Upper lobe of left lung (tissue), 6 donors: Measurements from ENCODE around the gene RAB3GAP1. TPM values are rescaled to one million over a fixed set of nuclear protein-coding genes. Genes with fewer than 3 reads are reported as not detected.

Experiments
- ATAC-seq, 2 donors: fragments of 200-7000 bp; cut with Tn5 transposase; one replicate each; pipeline ENCODE4 v1.9.1; 2022; ENCODE audit warnings: mild to moderate bottlenecking in 2 of 2, moderate library complexity in 2 of 2; ENCODE audit not compliant: low FRiP score in 2 of 2
- DNase-seq, 2 donors: peaks; one replicate each; pipeline ENCODE4 v3.0.0-alpha.2; 2019 to 2020
- H3K27ac ChIP-seq, 4 donors: fragments of 200-600 bp; sonication (generic); one replicate each; pipeline ENCODE4 v1.5.1; 2016 to 2019
- H3K27me3 ChIP-seq, 4 donors: fragments of 200-600 bp; sonication (generic); one replicate each; pipeline ENCODE4 v1.5.1; 2017 to 2019
- H3K36me3 ChIP-seq, 4 donors: fragments of 200-600 bp; sonication (generic); one replicate each; pipeline ENCODE4 v1.5.1; 2016 to 2019
- H3K4me1 ChIP-seq, 4 donors: fragments of 200-600 bp; sonication (generic); one replicate each; pipeline ENCODE4 v1.5.1; 2018 to 2019
- H3K4me3 ChIP-seq, 4 donors: fragments of 200-600 bp; sonication (generic); one replicate each; pipeline ENCODE4 v1.5.1; 2017 to 2019; ENCODE audit warnings: mild to moderate bottlenecking in 2 of 4, moderate library complexity in 1 of 4
- H3K9me3 ChIP-seq, 4 donors: fragments of 200-600 bp; sonication (generic); one replicate each; pipeline ENCODE4 v1.5.1; 2018 to 2019
- CTCF ChIP-seq, 6 experiments: fragments of 450-650 bp in 4 of 6; fragments of 200-600 bp in 2 of 6; sonication (generic) in 2 of 6; IDR thresholded peaks; one replicate each; pipeline ENCODE4 v1.5.1; 2016 to 2019; ENCODE audit warnings: antibody characterized with exemption in 6 of 6
- EP300 ChIP-seq, 4 donors: sonication (generic); formaldehyde crosslinking; IDR thresholded peaks; one replicate each; pipeline ENCODE4 v1.5.1; 2017; ENCODE audit warnings: antibody characterized with exemption in 4 of 4, control low read depth in 2 of 4
- POLR2A ChIP-seq, 4 donors: fragments of 450-650 bp; IDR thresholded peaks; one replicate each; pipeline ENCODE4 v1.5.1; 2016 to 2017; ENCODE audit warnings: antibody characterized with exemption in 4 of 4, mild to moderate bottlenecking in 2 of 4
- POLR2AphosphoS5 ChIP-seq, 2 donors: sonication (generic); formaldehyde crosslinking; IDR thresholded peaks; one replicate each; pipeline ENCODE4 v1.5.1; 2017; ENCODE audit warnings: antibody characterized with exemption in 2 of 2
- WGBS, 2 donors: methylation state at CpG; one replicate each; pipeline ENCODE4 v1.1.5; 2017 to 2018; 5-methylcytosine and 5-hydroxymethylcytosine counted together
- total RNA-seq, 6 donors: library from RNA; depleted of rRNA in 4 of 6; stranded (reverse); fragments of >200 nt in 4 of 6; gene quantifications; one replicate each; pipeline versions ENCODE4 v1.1.0 to v1.2.1, GENCODE V29; 2016 to 2021
- donor health status: DM: no; HTN: no; CAD: no; lungs with moderate emphysema.
- donor health status: DM: no; HTN: yes; CAD: no; lungs with severe emphysema.

Gene RAB3GAP1
- total RNA-seq, 6 donors from 2014 or later: 30.9 to 51.0 (median 36.0) TPM

GRCh38 chr2:135203944-135204343, 151.9 kb downstream of the RAB3GAP1 start:
- ATAC-seq (no peak), DNase-seq (no peak)
- no peaks in the 10 kb centered on the region for H3K4me1 ChIP-seq
- no peaks in the 10 kb centered on the region for H3K36me3 ChIP-seq
- WGBS, 2 donors: 92 to 99% methylated on average over 3 of the region's 3 CpGs
- H3K4me3 ChIP-seq: no peak overlapping the region
- no peak overlapping the region for H3K27ac ChIP-seq
- TF ChIP-seq CTCF (IDR thresholded peaks at IDR 0.05) (no peak), EP300 (IDR thresholded peaks at IDR 0.05) (no peak), POLR2AphosphoS5 (IDR thresholded peaks at IDR 0.05) (no peak), POLR2A (IDR thresholded peaks at IDR 0.05) (no peak)
- no peaks in the 10 kb centered on the region for H3K27me3 ChIP-seq
- H3K9me3 ChIP-seq: no peaks in the 10 kb centered on the region

GRCh38 chr2:135208016-135208415, 155.9 kb downstream of the RAB3GAP1 start:
- no peak for TF ChIP-seq CTCF (IDR thresholded peaks at IDR 0.05)
- no peak for TF ChIP-seq EP300 (IDR thresholded peaks at IDR 0.05)
- TF ChIP-seq POLR2A (IDR thresholded peaks at IDR 0.05): no peak
- Histone ChIP-seq H3K36me3 (no peaks in the 10 kb centered on the region), H3K27ac (no peak overlapping the region), H3K27me3 (no peaks in the 10 kb centered on the region), H3K4me1 (no peaks in the 10 kb centered on the region), H3K9me3 (no peaks in the 10 kb centered on the region), H3K4me3 (no peak overlapping the region)
- WGBS, 2 donors: 59 to 71% methylated on average over 2 of the region's 2 CpGs
- DNase-seq (no peak), ATAC-seq (no peak)

GRCh38 chr2:135212757-135213156, 160.7 kb downstream of the RAB3GAP1 start:
- Histone ChIP-seq H3K9me3 (no peaks in the 10 kb centered on the region), H3K36me3 (no peaks in the 10 kb centered on the region), H3K27me3 (no peaks in the 10 kb centered on the region), H3K4me1 (no peaks in the 10 kb centered on the region), H3K4me3 (no peak overlapping the region), H3K27ac (no peak overlapping the region)
- no peak for DNase-seq
- ATAC-seq: no peak
- TF ChIP-seq POLR2AphosphoS5 (IDR thresholded peaks at IDR 0.05) (no peak), EP300 (IDR thresholded peaks at IDR 0.05) (no peak), CTCF (IDR thresholded peaks at IDR 0.05) (no peak), POLR2A (IDR thresholded peaks at IDR 0.05) (no peak)
- 78 to 82% methylated on average over 2 of the region's 2 CpGs for WGBS, 2 donors

GRCh38 chr2:135218426-135218825, 166.3 kb downstream of the RAB3GAP1 start:
- no peak for ATAC-seq

More at GRCh38 chr2:135218426-135218825, 166.3 kb downstream of the RAB3GAP1 start:
- 94 to 97% methylated on average over 2 of the region's 2 CpGs for WGBS, 2 donors
- no peaks in the 10 kb centered on the region for H3K27me3 ChIP-seq
- DNase-seq: no peak
- no peak overlapping the region for H3K4me3 ChIP-seq
- H3K9me3 ChIP-seq: no peaks in the 10 kb centered on the region
- H3K27ac ChIP-seq: no peak overlapping the region
- no peaks in the 10 kb centered on the region for H3K4me1 ChIP-seq
- H3K36me3 ChIP-seq: no peaks in the 10 kb centered on the region
- no peak for TF ChIP-seq CTCF (IDR thresholded peaks at IDR 0.05)
- no peak for TF ChIP-seq POLR2AphosphoS5 (IDR thresholded peaks at IDR 0.05)
